Stimulated activated CD8-positive, alpha-beta memory T cell treated with anti-CD3 and anti-CD28 coated beads, Interleukin-4, amount 100 ng/mL, for 24 hours (primary cell): ENCODE measurements around the gene ADAMTS14.

Experiments used
- DNase-seq: peaks from one replicate; pipeline ENCODE4 v3.0.0-alpha.2; 2020; ENCODE audit warnings: low read depth

The ADAMTS14 gene

DNA sequence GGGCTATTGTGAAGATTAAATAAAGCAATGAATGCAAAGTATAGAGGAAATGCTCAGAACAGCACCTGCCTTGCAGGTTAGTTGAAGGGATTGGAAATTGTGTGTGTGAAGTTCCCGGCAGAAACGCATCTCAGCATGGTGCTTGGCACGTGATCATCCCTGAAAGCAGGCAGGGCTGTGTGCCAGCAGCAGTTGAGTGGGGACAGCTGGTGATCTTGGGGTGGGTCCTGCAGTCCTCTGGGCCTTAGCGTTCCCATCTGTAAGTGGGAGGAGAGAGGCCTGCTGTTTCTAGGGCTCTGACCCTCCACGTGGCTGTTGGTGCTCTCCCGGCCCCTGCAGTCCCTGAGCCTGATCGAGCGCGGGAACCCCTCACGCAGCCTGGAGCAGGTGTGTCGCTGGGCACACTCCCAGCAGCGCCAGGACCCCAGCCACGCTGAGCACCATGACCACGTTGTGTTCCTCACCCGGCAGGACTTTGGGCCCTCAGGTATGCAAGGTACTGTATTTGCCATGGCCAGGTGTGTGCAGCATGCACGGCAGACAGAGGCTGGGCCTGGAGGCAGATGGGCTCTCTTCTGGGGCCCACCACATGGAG, 57.6 kb downstream of the ADAMTS14 start:
- no peak for DNase-seq

DNA sequence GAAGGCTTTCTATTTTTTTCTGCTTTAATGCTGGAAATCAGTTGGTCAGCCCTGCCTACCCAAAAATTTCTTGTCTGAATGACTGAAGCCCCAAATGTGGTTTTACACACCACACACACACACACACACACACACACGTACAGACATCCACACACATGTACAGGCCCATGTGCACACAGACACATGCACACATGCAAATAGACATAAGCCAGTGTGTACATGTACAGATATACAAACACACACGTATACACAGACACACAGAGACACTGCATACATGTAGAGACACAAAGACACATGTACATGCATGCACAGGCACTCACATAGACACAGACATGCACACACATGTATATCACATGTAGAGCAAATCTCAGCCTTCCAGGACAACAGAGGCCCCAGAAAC, 58.6 kb downstream of the ADAMTS14 start:
- no peak for DNase-seq

DNA sequence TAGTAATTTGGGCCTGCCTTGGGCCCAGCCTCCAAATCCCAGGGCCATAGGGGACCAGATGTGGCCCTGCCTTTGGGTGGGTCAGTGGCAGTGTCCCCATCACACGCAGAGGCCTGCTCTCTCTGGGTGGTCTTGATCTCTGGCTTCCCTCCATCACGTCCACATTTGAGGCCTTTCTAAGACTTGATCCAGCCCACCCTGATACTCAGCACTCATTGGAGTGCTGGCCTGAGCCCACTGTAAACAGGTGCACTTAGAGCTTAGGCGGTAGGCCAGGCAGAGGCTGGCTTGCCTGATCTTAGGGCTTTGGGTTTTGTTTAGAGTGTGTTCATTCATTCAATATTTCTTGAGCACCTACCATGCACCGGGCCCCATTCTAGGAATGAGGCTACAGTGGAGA, 60.3 kb downstream of the ADAMTS14 start:
- no peak for DNase-seq

DNA sequence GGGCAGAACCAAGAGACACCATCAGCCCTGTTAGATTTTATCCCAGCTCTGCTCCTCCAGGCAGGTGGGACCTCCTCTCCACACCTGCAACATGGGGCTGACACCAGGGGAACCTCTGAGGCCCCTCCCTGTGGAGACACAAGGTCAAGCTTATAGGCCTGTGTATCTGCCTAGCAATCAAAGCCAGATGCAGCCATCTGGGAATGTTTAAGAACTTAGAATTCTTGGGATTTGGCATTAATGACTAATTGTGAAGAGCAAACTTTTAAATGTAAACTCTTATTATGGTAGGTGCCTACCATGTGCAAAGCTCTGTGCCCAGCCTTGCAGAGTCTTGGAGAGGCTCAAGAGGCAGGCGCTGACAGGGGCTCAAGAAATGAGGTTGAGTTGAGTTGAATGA, 60.7 kb downstream of the ADAMTS14 start:
- DNase-seq = no peak

DNA sequence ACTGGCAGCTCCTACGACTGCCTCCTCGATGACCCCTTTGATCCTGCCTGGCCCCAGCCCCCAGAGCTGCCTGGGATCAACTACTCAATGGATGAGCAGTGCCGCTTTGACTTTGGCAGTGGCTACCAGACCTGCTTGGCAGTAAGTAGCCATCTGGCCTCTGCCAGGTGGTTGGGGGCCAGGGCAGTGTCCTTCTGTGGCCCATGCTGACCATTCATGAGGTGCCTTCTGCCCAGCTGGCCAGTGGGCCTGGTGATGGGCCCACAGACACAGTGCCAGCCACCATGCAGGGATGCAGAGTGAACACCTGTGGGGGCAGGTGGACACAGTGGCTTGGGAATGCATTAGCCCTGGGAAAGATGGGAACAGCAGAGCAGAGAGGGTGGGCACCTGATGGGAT, 62.9 kb downstream of the ADAMTS14 start:
- no peak for DNase-seq

DNA sequence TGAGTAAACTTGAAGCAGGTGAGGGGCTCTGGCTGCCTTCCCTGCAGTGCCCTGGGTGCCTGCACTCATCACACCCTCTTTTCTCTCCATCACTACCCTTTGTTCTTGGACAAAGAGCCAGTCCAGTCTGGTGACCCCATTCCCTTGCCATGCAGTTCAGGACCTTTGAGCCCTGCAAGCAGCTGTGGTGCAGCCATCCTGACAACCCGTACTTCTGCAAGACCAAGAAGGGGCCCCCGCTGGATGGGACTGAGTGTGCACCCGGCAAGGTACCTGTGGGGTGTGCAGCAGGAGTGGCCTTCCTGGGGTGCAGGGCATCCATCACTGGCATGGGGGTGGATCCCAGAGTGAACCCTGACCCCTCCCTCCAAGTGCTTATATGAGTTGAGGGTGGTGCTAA, 64.2 kb downstream of the ADAMTS14 start:
- no peak for DNase-seq

DNA sequence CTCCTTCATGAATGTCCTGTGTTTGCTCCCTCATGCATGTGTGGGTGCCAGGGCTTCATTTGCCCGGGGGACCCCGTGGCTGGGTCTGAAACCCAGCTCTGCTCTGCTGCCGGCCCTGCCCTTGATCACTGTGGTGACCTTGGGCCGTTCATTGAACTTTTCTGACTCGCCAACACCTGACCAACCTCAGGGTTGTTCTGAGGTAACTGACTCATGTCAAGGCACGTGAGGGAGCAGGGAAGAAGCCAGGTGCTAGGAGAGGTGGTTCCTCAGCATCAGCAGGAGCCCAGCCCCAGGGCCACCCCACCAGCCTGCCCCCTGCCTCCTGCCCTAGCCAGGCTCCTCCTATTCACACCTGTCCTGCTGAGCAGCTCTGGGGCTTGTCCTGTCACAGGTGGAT, 64.9 kb downstream of the ADAMTS14 start:
- no peak for DNase-seq

DNA sequence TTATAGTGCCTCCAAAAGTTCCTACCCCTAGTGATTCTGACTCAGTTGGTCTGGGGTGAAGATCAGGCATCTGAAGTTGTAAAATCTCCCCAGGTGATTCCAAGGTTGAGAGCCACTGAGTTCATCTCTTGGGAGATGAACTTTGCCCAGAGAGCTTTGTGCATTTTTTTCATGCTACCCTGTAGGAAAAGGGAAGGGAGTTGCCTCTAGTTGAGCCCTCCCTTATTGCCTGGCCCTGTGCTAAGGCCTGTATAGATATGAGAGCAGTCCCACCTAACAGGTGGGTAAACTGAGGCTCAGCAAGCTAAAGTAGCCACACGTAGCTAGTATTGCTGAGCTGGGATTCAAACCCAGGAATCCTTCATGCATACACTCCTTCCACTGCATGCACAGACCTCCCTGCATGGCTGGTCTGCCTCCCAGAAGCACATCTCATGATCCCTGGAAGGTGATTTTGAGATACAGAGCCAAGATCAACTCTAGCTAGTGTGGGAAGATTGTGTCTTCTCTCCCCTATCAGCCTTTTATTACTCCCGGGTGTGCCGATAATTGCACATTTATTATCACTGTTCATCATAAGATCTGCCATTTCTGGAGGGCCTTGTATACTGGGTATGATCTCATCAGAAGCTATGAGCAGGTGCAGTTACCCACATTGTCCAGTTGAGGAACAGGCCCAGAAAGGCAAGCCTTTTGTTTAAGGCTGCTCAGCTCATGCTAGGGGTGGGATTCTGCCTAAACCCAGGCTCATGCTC, 65.9 kb downstream of the ADAMTS14 start:
- DNase-seq = no peak

DNA sequence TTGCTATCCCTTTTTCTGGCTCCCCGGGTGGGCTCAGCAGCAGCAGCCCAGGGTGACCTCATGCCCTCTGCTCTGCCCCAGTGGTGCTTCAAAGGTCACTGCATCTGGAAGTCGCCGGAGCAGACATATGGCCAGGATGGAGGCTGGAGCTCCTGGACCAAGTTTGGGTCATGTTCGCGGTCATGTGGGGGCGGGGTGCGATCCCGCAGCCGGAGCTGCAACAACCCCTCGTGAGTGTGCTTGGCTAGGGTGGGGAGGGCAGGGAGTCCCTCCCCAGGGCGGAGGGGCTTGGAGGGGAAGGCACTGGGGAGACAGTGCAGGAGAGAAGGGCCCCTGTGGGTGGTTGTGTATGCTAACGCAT, 66.4 kb downstream of the ADAMTS14 start:
- no peak for DNase-seq

DNA sequence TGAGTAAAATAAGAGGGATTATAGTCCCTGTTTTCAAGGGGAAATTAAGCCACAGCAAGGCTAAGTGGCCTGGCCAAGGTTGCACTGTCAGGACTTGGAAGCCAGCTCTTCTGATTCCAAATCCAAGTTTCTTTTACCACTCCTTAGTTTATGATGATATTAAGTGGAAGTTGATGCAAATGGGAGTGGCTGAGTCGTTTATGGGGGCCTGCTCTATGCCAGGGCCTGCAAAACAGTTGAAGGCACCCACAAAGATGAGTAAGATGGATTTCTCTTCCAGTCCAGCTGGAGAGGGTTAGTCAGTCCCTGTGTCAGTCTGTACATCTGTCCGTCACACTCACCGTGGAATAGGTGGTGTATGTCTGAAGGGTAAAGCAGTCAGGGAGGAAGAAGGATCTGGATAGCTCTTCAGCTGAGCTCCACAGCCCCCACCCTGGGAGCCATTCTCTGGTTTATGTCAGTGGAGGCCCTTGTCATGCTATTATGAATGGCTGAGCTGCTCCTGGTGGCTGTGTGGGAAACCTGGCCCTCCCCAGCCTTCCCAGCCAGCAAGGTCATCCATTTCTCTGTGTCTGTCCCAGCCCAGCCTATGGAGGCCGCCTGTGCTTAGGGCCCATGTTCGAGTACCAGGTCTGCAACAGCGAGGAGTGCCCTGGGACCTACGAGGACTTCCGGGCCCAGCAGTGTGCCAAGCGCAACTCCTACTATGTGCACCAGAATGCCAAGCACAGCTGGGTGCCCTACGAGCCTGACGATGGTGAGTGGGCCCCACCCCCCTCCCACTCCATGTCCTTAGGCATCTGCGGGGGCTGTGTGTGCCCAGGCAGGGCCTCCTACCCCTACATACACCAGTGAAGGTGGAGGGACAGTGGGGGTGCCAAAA, 68.3 kb downstream of the ADAMTS14 start:
- DNase-seq = no peak

DNA sequence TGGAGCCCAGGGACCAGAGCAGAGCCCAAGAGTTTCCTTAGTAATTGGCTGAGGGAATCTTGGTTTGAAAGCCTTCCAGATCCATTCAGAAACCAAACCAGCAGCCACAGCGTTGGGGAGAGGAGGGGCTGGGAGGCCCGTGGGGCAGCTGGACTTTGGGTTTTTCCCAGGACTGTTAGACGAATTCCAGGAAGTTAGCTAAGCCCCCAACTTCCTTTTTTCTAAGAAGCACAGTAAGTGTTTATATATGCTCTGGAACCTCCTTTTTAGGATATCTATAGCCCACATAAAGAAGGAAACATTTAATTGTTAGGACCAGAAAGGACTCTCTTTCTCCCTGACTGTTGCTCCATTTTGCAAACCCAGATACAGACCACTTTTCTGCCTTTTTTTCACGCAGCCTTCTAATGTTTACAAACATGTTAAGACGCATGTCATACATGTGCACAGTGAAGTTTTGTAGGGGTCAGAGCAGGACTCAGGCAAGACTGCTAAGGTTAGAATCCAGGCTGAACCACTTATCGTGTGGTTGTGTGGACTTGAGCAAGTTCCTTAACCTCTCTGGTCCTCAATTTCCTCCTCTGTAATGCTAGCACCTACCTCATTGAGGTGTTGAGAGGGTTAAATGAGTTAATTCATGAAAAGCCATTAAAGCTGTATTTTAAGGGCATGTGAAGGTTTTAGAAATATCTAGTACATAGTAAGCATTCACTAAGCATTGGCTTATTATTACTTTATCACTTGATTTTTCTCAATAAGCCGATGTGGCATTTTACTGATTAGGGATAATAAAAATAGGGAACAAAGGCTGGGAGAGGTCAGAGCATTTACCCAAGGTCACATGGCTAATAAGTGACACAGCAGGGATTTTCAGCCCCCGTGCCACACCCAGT, 70.5 kb downstream of the ADAMTS14 start:
- DNase-seq = no peak

DNA sequence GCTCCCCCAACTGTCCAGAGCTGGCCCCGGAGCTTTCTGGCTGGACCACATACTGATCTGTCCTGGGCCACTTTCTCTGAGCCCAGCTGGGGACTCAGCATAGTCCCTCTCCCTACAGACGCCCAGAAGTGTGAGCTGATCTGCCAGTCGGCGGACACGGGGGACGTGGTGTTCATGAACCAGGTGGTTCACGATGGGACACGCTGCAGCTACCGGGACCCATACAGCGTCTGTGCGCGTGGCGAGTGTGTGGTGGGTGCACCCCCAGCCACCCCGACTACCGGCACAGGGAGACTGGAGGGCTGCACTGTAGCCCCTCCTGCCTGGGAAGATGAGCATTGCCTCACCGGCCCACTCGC, 71.1 kb downstream of the ADAMTS14 start:
- no peak for DNase-seq

DNA sequence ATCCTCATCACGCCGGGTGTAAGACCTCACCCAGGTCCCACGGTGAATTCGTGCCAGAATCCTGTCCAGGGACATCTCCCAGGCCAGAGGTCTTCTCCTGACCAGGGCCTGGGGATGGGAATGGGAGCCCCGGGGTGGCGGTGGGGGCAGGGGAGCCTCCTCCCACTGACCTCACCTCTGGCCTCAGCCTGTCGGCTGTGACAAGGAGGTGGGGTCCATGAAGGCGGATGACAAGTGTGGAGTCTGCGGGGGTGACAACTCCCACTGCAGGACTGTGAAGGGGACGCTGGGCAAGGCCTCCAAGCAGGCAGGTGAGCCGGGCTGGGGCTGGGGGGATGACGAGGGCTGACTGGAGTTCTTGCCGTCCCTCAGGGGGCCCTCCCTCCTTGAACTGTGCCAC, 71.6 kb downstream of the ADAMTS14 start:
- DNase-seq = no peak

DNA sequence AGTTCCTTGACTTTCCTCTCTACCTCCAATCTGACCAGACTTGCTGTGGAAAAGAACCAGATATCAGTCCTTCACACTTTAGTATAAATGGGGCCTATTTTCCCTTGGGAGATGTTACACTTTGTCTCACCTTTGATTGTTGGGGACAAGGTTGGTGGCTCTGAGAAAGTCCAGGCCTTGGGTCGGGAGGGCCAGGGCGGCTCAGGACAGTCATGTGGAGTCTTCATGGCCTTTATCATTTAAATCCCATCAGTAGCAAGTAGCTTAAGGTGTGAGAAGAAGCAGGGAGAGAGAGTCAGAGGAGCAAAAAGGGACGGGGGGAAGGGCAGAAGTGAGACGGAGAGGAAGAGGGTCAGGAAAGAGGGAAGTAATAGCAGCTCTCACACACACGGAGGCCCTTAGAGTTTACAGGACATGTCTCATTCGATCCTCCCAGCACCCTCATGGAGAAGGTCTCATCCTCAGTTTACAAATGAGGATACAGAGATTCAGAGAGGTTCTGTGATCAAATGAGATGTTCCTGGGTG, 72.4 kb downstream of the ADAMTS14 start:
- DNase-seq = no peak

DNA sequence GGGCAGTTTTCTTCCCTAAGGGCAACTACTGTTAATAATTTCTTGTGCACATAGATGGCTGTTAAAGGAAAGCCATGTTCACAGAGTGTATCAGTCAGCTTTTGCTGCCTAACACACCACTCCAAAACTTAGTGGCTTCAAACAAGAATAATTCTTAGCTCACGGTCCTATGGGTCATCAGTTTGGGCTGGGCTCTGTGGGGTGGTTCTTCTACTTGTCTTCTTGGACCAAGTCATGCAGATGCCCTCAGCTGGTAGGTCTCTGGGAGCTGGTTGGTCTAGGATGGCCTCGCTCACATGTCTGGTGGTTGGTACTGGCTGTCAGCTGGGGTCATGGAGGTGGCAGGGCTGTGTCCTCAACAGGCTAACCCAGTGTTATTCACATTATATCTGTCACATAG, 73.2 kb downstream of the ADAMTS14 start:
- DNase-seq = no peak

DNA sequence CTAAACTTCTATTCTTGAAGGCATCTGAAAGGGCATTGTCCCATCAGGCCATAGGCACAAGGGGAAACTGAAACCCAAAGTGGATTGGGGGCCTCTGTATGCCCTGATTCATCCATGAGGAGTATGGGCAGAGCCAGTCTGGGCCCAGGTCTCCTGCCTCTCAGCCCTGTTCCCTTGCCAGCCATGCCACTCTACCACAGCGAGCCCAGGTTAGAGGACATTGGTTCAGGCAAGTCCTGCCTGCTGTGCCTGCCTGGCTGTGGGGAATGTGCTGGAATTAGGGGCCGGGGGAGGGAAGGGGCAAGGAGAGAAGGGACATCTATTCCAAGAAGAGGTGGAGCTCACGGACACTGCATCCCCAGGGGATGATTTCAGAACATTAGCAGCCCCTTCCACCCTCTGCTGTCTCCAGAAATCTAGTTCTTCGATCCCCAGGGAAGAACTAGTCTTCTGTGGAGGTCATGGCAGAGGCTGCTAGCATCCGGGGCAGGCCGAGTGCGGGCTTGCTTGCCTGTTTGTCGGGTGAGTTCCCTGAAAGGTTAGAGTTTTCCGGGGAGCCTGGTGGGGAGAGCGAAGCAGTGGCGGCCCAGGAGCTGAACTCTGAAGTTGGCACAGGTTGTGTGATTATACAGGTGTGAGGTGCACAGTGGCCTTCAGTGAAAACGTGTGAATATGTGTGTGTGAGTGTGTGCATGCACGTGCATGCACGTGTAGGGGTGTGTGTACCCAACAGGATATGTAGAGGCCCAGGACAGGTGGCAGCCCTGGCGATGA, 75.1 kb downstream of the ADAMTS14 start:
- no peak for DNase-seq

DNA sequence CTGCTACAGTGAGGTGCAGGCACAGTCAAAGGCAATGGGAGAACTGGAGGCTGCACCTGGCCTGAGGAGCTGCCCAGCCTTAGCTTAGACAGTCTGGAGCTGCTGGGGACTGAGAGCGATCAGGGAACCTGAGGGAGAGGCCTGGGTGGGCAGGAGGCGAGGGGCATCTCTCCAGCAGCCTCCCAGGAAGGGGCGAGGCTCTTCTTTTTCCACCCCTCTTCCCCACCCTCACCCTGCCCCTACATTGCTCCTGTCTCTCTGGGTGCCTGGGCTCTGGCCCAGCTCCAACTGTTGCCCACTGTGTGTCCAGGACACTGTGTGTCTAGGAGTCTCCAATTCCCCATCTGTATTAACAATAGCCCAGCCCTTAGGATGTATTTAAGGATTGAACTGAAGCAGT, 76.0 kb downstream of the ADAMTS14 start:
- no peak for DNase-seq

DNA sequence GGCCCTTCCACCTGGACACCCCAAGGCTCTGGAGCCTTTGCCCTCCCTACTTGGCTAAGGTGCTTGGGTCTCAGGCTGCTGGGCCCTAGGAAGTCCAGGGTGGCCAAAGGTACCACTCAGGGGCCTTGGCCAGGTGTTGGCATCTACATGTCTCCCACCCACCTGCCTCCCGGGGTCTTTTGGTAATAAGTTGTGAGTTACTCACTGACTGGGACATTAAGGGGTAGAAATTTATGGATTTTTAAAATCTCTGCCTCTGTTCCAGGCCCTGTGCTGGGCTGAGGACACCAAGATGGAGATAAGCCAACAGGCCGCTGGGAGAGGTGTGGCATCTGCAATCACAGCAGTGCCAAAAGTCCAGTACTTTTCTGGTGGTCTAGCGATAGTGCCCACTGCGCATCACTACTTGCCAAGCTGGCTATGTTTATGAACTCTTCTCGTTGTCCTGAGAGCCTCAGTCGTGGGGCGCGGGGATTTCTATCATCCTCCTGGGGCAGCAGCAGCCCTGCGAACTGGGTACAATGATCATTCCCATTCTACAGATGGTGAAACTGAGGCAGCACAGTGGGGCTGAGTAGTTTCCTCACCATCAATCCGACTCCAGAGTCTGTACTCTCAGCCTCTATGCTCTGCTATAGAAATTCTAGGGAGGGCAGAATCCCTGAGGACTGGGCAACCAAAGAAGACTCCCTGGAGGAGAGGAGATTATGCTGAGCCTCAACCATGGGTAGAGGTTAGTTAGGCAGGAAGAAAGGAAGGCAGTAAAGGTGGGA, 76.7 kb downstream of the ADAMTS14 start:
- no peak for DNase-seq

DNA sequence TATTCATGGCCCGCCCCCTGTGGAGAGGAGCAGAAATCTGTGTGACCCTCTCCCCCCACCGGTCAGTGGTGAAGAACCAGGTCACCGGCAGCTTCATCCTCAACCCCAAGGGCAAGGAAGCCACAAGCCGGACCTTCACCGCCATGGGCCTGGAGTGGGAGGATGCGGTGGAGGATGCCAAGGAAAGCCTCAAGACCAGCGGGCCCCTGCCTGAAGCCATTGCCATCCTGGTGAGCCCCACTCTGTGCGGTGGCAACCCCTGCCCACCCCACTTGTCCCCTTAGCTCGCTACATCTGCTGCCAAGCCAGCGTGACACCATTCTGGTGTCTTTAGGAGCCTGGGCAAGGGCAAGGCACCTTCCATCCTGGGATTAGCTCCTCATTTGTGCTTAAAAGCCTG, 77.5 kb downstream of the ADAMTS14 start:
- DNase-seq = no peak

DNA sequence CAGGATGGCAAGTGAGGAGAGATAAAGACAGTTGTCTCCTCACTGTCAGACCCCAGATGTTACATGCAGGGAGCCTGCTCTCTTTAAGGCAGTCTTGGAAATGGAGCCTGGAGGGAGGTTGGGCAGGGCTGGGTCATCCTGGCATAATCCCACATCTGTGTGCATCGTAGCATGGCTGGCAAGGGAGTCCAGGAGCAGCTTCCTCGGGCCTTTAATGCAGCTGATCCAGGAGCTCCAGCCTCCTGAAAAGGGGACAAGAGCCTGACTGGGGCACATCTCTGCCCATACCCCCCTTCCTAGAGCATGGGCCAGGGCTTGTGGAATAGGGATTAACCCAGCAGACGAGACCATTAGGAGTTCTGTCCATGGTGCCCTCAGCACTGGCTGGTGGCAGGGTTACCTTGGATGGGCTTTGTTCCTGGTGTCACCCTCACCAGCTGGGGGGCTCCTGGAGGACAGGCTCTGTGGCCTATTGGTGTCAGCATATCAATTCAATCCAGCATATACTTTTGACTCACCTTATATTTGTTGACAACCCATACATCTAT, 77.9 kb downstream of the ADAMTS14 start:
- no peak for DNase-seq
